ENCODE measurements around the gene MPL.

The MPL gene

GRCh38 chr1:43346636-43347035 lies 9.0 kb downstream of the MPL start:
- TF ChIP-seq EZH2phosphoT487 (IDR thresholded peaks at IDR 0.05; ENCODE audit: borderline replicate concordance, low read length) (no peak), CTCF (IDR thresholded peaks at IDR 0.05; ENCODE audit: low read depth, low read length, poor library complexity, severe bottlenecking) (no peak)
- no peak overlapping the region for H3K4me3 ChIP-seq (ENCODE audit: low read length)
- no peaks in the 10 kb centered on the region for H3K4me1 ChIP-seq (ENCODE audit: control insufficient read depth, low read length)
- H3K9me2 ChIP-seq (replicated peaks; ENCODE audit: control insufficient read depth, low read length): no peaks in the 10 kb centered on the region
- H3K27ac ChIP-seq (ENCODE audit: low read depth, low read length): no peak overlapping the region
- no peaks in the 10 kb centered on the region for H4K20me1 ChIP-seq (ENCODE audit: control insufficient read depth, insufficient read depth, low read depth, low read length)
- H3K36me3 ChIP-seq (ENCODE audit: control insufficient read depth, low read length): no peaks in the 10 kb centered on the region
- H3F3A ChIP-seq (ENCODE audit: control insufficient read depth, insufficient read depth): no peaks in the 10 kb centered on the region
- peaks cover 4% of the 10 kb centered on the region; the same call in 1 of the 2 replicates for H3K27me3 ChIP-seq (ENCODE audit: control insufficient read depth, low read length)
- no peak overlapping the region for H3K4me2 ChIP-seq (ENCODE audit: low read length)
- no peaks in the 10 kb centered on the region for H3K79me2 ChIP-seq (ENCODE audit: control insufficient read depth, low read length)
- H3K9me3 ChIP-seq (ENCODE audit: control insufficient read depth, insufficient read depth, low read length): no peaks in the 10 kb centered on the region

GRCh38 chr1:43348343-43348808 lies 10.8 kb downstream of the MPL start:
- Histone ChIP-seq H3F3A (ENCODE audit: control insufficient read depth, insufficient read depth) (no peaks in the 10 kb centered on the region), H3K9me2 (replicated peaks; ENCODE audit: control insufficient read depth, low read length) (no peaks in the 10 kb centered on the region), H4K20me1 (ENCODE audit: control insufficient read depth, insufficient read depth, low read depth, low read length) (no peaks in the 10 kb centered on the region), H3K4me2 (ENCODE audit: low read length) (no peak overlapping the region), H3K79me2 (ENCODE audit: control insufficient read depth, low read length) (no peaks in the 10 kb centered on the region), H3K36me3 (ENCODE audit: control insufficient read depth, low read length) (no peaks in the 10 kb centered on the region), H3K4me1 (ENCODE audit: control insufficient read depth, low read length) (no peaks in the 10 kb centered on the region), H3K9me3 (ENCODE audit: control insufficient read depth, insufficient read depth, low read length) (no peaks in the 10 kb centered on the region), H3K27me3 (ENCODE audit: control insufficient read depth, low read length) (peaks cover 4% of the 10 kb centered on the region; the same call in 1 of the 2 replicates), H3K27ac (ENCODE audit: low read depth, low read length) (no peak overlapping the region), H3K4me3 (ENCODE audit: low read length) (no peak overlapping the region)
- TF ChIP-seq CTCF (IDR thresholded peaks at IDR 0.05; ENCODE audit: low read depth, low read length, poor library complexity, severe bottlenecking): no peak
- no peak for TF ChIP-seq EZH2phosphoT487 (IDR thresholded peaks at IDR 0.05; ENCODE audit: borderline replicate concordance, low read length)

- H3K27me3 ChIP-seq (ENCODE audit: control insufficient read depth, low read length): peaks cover 4% of the 10 kb centered on the region; the same call in 1 of the 2 replicates
- H4K20me1 ChIP-seq (ENCODE audit: control insufficient read depth, insufficient read depth, low read depth, low read length): no peaks in the 10 kb centered on the region
- H3K27ac ChIP-seq (ENCODE audit: low read depth, low read length): no peak overlapping the region
- TF ChIP-seq EZH2phosphoT487 (IDR thresholded peaks at IDR 0.05; ENCODE audit: borderline replicate concordance, low read length) (no peak), CTCF (IDR thresholded peaks at IDR 0.05; ENCODE audit: low read depth, low read length, poor library complexity, severe bottlenecking) (no peak)
- no peaks in the 10 kb centered on the region for H3K36me3 ChIP-seq (ENCODE audit: control insufficient read depth, low read length)
- no peaks in the 10 kb centered on the region for H3K79me2 ChIP-seq (ENCODE audit: control insufficient read depth, low read length)
- H3K4me3 ChIP-seq (ENCODE audit: low read length): no peak overlapping the region
- no peaks in the 10 kb centered on the region for H3K9me2 ChIP-seq (replicated peaks; ENCODE audit: control insufficient read depth, low read length)
- H3F3A ChIP-seq (ENCODE audit: control insufficient read depth, insufficient read depth): no peaks in the 10 kb centered on the region
- H3K4me1 ChIP-seq (ENCODE audit: control insufficient read depth, low read length): no peaks in the 10 kb centered on the region
- H3K4me2 ChIP-seq (ENCODE audit: low read length): no peak overlapping the region
- H3K9me3 ChIP-seq (ENCODE audit: control insufficient read depth, insufficient read depth, low read length): no peaks in the 10 kb centered on the region
Observed at GRCh38 chr1:43348809-43349593, 11.4 kb downstream of the MPL start.

All from DOHH2 (cell line).